GM21786 (cell line): ENCODE data around the gene ACAA2.

ENCODE experiments used
- ATAC-seq: cut with Tn5 transposase; IDR thresholded peaks from one replicate; pipeline ENCODE4 v1.9.1; 2021; ENCODE audit not compliant: unreplicated experiment

The ACAA2 gene

GRCh38 chr18:49768051-49768391 is 45.3 kb downstream of the ACAA2 start:
- ATAC-seq: no peak

- ATAC-seq: no peak
These were observed 46.0 kb downstream of the ACAA2 start for GRCh38 chr18:49767111-49768050.

DNA sequence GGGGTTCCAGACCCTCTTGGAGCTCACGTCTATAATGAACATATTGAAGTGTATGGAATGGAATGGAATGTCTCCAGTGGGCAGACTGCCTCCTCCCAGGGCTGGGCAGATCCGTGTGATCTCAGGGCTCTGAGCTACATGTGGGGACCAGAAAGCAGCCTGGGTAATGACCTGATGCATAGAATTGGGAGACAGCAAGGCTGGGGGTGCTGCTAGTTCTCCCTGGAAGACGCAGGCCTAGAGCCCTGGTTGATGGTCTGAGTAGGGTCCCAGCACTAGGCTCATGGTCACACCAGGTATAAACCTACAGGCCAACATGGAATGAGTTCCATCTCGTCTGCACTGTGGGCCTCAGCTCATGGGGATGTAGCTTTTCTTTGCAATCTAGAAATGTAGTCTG is 46.7 kb downstream of the ACAA2 start:
- ATAC-seq: no peak

DNA sequence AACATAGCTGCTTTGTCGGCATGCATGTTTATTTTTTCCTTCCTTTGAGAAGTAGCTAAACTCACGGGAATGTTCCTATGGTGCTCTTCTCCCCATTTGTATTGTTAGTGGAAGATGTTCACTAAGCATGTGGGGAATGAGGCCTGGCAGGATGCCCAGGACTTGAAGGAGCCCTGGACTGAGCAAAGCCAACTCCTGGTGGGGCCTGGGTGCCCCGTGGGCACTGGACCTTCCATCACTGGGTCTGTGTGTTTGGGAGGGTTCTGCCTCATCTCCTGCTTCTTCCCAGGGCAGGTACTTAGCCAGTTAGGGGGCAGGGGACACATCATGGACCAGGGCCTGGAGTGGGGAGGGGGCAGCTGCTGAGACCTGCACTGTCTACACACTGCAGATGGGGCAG is 49.3 kb downstream of the ACAA2 start:
- ATAC-seq: no peak

- no peak for ATAC-seq
These were observed 49.7 kb downstream of the ACAA2 start for GRCh38 chr18:49763590-49763989.

DNA sequence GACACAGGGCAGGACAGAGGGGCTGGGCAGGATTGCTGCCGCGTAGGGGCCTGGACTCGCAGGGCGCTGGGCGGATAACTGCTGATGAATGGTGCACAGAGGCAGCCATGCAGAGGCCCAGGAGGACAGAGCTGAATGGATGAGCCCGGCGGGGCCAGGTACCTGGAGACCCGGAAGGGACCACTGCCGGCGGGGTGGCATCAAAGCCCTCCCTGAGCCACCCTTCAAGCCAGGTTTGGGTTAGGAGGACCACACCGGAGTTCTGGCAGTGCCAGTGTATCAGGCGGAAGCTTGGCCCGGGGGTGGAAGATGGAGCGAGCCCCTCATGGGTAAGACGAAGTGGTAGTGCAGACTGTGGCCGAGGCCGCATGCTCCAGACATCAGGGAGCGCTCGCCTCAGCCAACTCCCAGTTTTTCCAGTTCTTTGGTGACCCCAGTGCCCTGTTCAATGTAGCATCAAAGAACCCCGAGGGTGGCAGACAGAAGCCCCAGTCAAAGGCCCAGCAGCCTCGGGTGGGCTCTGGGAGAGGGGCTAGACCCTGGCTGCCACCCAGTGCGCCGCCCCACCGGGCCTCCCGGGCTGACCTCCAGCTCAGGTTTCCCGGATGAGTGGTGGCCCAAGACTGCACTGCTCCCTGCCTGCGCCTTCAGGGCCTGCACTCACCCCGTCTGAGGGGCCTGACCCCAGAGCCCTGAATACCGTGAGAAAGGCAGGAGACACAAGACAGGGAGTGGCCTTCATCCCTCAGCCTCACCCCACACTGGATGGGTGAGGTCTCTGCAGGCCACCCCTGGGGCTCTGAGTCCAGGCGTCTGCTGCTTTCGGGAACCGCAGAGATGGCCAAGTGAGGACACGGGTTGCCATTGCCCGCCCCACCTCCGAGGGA is 50.9 kb downstream of the ACAA2 start:
- ATAC-seq: no peak

GRCh38 chr18:49761771-49762170 is 51.6 kb downstream of the ACAA2 start:
- no peak for ATAC-seq

DNA sequence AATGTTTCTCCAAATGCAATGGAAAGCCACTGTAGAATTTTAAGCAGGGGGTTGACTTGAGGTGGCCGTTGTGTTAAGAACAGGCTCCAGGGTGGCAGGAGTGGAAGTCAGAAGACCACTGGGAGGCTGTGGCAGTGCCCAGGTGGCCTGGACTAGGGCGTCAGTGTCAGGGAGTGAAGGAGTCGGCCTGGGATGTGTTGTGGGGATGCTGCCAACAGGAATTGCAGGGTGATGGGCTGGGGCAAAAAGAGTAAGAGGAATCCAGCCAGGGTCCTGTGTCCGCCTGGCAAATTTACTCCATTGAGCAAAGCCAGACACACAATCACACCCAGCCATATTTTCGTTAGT is 55.1 kb downstream of the ACAA2 start:
- no peak for ATAC-seq

GRCh38 chr18:49757513-49758262 is 55.6 kb downstream of the ACAA2 start:
- ATAC-seq: no peak

DNA sequence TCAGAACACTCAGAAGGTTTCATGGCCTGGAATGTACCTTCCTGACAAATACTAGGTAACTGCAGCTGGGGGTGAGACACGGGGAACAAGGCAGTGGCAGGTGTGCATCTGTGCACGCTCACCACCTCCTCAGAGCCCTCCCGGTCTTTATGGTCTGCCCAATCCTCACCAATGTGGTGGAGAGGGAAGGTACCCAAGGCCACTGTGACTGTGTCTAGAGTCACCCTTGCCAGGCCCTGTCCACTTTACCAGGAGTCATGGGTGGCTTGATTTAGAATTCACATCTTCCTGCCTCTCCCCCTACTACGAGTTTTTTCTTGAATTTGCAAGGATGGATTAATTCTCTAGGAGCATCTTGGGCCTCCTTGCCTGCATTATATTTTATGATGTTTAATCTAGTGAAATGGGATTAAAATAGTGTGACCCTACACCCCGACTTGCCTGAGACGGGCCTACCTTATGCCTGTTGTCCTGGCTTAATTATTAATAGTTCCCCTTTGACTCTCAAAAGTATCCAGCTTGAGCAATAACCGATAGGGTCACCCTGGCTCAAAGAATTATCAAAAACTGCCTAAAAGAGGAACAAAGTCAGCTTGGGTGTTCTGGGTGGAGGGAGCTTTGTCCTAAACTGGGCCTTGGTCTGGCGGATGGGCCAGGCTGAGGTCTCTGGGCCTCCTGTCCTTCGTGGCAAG is 56.5 kb downstream of the ACAA2 start:
- no peak for ATAC-seq

DNA sequence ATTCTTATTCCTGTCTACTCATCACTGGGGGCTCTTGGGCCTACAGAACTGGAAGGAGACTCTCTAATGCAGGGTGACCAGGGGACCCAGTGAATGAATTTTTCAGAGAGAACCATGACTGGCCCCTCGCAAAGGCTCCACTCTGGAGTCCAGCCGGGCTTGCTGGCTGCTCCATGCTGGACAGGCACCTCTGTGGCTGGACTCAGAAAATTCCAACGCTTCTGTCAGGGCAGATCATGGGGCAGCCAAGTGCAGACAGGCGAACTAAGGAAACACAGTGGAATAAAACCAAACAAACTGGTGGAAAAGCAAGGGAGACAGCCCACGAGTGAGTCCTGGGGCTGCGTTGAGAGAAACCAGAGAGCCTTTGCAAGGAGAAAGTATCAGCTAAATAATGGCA is 57.2 kb downstream of the ACAA2 start:
- no peak for ATAC-seq

DNA sequence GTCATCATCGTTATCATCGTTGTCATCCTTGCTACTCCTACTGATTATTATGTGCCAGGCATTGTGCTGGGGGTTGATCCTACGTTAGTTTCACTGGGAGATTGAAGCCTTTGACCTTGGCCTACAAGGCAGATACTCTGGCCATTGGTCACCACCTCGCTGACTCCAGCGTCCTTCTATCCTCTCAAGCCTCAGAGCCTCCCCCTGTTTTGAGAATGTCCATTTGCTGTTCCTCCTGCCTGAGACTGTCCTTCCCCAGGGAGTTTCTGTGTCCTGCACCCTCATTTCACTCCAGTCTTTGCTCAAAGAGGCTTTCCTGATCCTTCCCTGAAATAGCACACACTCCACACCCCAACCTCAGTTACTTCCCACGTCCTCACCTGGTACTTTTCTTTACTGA is 57.8 kb downstream of the ACAA2 start:
- no peak for ATAC-seq

- ATAC-seq: no peak
These were observed 58.5 kb downstream of the ACAA2 start for GRCh38 chr18:49754866-49755265.

- no peak for ATAC-seq
These were observed 59.7 kb downstream of the ACAA2 start for GRCh38 chr18:49753643-49754042.

- ATAC-seq: no peak
These were observed 61.3 kb downstream of the ACAA2 start for GRCh38 chr18:49752095-49752457.

GRCh38 chr18:49751427-49752094 is 61.8 kb downstream of the ACAA2 start:
- no peak for ATAC-seq

- ATAC-seq: no peak
These were observed 63.8 kb downstream of the ACAA2 start for GRCh38 chr18:49749563-49749962.

GRCh38 chr18:49747876-49748275 is 65.5 kb downstream of the ACAA2 start:
- ATAC-seq: no peak

DNA sequence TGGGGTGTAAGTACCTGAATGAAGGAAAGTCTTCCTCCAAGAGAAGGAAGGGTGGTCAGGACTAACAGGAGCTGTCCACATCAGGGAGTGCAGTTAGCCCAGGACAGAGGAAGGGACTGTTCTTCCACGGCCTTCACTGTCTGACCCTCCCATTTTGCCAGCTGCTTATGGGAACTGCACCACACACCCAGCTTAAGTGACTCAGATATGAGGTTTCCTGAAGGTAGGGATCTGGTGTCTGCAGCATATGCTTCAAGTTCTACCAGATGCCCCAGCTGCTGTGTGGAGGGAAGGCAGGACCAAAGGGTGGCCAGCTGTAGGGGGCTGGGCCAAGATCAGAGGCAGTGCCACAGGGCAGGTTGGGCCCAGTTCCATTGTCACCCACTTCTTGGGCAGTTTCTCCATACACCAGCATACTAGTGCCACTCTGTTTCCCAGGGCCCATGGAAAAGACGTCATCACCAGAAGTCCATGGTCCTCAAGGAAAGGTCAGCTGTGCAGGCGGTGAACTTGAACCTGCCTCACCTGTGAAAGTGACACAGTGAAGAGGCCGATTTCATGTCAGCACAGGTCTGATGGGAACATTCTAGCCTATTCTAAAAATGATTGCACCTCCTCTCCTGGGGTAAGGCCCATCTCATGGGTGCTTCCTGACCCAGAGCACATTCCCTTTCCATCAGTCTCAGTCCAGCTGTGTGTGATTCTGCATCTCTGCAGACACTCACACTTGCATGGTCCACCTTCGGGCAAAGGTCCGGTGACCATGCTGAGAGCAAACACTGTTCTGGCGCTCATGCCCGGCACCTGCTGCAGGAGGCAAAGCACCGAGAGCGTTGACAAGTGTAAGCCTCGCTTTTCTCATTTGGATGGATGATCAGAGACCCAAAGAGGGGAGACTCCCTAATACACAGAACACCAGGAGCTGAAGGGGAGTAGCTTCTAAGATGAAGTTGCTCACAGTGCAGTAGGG is 68.0 kb downstream of the ACAA2 start:
- no peak for ATAC-seq
